Kidney epithelial cell (primary cell): Measurements from ENCODE around the gene DDX41. TPM values are rescaled to one million over a fixed set of nuclear protein-coding genes. Genes with fewer than 3 reads are reported as not detected.

Experiments used
- DNase-seq: peaks from one replicate; pipeline ENCODE4 v3.0.0-alpha.2; 2010; ENCODE audit warnings: low read depth
- H3K27me3 ChIP-seq: 2 replicates; pipeline ENCODE4 v1.6.0; 2011; ENCODE audit warnings: low read length; ENCODE audit not compliant: control insufficient read depth, insufficient read depth
- H3K36me3 ChIP-seq: 2 replicates; pipeline ENCODE4 v1.5.1; 2011; ENCODE audit warnings: low read length; ENCODE audit not compliant: control insufficient read depth, insufficient read depth
- H3K4me3 ChIP-seq: 2 replicates; pipeline ENCODE4 v1.5.1; 2011; ENCODE audit warnings: low read depth, mild to moderate bottlenecking, control low read depth, low read length
- total RNA-seq: library from RNA; depleted of rRNA; stranded (reverse); fragments of >200 nt; gene quantifications from 2 replicates; pipeline ENCODE4 v1.2.3, GENCODE V29; 2015
- TF ChIP-seq, protein P1 (sequence below): IDR thresholded peaks from 2 replicates; pipeline ENCODE4 v1.5.1; 2011; ENCODE audit warnings: mild to moderate bottlenecking, moderate library complexity, low read length, control low read depth, inconsistent platforms; ENCODE audit not compliant: insufficient read depth, poor library complexity, severe bottlenecking

The DDX41 gene
- total RNA-seq, 1 donor from 2014 or later = 151 TPM

DNA sequence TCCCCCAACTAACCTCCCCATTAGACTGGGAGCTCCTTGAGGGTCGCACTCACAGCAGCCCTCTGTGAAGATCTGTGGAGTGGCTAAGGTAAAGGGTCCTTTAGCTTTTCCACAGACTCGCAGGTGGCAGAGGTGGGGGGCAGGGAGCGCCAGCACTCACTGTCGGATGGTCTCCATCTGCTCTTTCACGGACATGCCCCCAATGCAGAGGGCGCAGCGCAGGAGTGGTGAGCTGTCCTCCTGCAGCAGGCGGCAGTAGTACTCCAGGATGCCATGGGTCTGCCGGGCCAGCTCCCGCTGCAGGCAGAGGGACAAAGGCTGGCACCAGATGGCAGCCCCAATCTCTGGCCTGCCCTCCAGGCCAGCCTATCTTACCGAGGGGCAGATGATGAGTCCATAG lies 2.2 kb downstream of the DDX41 start:
- H3K27me3 ChIP-seq = no peaks in the 10 kb centered on the region
- H3K36me3 ChIP-seq = peaks cover 4% of the 10 kb centered on the region
- DNase-seq = no peak
- no peak overlapping the region for H3K4me3 ChIP-seq
- TF ChIP-seq, protein P1, sequence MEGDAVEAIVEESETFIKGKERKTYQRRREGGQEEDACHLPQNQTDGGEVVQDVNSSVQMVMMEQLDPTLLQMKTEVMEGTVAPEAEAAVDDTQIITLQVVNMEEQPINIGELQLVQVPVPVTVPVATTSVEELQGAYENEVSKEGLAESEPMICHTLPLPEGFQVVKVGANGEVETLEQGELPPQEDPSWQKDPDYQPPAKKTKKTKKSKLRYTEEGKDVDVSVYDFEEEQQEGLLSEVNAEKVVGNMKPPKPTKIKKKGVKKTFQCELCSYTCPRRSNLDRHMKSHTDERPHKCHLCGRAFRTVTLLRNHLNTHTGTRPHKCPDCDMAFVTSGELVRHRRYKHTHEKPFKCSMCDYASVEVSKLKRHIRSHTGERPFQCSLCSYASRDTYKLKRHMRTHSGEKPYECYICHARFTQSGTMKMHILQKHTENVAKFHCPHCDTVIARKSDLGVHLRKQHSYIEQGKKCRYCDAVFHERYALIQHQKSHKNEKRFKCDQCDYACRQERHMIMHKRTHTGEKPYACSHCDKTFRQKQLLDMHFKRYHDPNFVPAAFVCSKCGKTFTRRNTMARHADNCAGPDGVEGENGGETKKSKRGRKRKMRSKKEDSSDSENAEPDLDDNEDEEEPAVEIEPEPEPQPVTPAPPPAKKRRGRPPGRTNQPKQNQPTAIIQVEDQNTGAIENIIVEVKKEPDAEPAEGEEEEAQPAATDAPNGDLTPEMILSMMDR = no peak

DNA sequence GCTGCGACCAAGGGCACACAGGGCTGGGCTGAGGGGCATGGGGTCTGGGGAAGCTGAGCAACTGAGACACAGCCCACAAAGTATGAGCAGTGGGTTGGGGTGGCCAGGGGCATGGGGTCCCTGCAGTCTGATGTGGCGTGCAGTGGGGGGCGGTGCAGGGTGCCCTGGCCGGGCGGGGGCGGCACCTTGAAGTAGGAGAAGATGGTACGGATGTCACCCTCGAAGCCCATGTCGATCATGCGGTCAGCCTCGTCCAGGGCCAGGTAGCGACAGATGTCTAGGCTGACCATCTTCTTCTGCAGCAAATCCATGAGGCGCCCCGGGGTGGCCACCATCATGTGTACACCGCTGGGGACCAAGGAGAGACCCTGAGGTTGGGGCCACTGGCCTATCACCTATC lies 3.3 kb downstream of the DDX41 start:
- DNase-seq = no peak
- no peaks in the 10 kb centered on the region for H3K27me3 ChIP-seq
- TF ChIP-seq, protein P1 = no peak
- H3K4me3 ChIP-seq = no peak overlapping the region
- H3K36me3 ChIP-seq = peaks cover 3% of the 10 kb centered on the region

DNA sequence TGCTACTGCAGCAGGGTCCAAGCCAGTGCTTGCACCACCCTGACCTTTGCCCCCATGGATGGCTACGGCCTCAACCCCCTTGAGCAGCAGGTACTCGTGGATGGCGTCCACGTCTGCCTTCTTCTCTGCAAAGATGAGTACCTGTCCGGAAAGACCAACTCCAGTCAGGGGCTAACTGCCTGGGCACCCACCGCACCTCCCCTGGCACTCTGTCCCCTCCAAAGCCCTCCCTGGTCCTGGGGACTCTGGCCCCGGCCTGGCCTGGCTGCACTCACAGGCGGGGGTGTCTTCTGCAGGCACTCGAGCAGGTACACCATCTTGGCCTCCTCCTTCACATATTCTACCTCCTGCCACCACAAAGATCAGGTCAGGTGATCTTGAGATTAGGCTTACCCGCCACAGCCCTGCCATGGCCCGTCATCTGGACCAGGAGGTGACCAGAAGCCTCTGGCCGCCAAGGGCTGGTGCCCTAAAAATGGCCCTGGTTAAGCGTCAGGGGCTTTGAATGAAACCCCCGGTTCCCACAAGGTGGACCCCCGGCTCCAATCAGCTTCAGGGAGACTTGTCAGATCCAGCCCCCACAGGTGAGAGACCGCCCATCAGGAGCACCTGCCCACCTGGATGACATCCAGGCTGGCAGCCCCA lies 3.9 kb downstream of the DDX41 start:
- TF ChIP-seq, protein P1 = no peak
- peaks cover 3% of the 10 kb centered on the region for H3K36me3 ChIP-seq
- H3K27me3 ChIP-seq = no peaks in the 10 kb centered on the region
- DNase-seq = no peak
- H3K4me3 ChIP-seq = no peak overlapping the region

DNA sequence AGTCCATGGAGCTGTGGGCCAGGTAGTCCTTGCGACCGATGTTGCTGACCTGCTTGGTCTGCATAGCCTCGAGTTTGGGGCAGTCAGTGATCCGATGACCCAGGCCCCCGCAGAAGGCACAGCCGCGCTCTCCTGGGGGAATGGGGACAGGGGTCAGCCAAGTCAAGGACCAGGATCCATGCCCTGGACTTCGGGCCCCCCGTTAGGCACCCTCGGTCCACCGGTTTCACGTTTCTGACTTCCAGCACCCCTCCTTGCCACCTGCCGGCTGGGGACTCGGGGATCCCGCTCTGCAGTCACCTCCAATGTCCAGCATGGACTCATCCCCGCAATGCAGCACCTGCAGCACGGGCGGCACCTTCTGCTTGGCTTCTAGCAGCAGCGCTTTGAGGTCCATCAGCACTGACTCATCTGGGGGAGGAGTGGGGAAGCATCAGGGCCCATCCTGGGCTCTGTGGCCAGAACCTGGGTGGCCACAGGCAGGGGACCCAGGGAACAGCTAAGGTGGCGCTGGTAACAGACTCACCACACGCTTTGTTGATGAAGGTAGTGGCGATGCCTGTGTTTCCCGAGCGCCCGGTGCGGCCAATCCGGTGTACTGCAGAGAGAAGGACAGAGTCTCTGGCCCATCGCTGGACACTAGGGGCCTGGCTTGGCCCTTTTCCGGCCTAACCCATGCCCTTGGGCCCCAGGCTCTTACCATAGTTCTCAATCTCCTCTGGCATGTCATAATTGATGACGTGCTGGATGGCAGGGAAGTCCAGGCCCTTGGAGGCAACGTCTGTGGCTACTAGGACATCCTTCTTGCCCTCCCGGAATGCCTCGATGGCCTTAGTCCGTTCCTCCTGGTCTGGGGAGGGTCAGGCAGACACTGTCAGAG lies 4.7 kb downstream of the DDX41 start:
- H3K27me3 ChIP-seq = no peaks in the 10 kb centered on the region
- TF ChIP-seq, protein P1 = no peak
- H3K36me3 ChIP-seq = peaks cover 3% of the 10 kb centered on the region
- no peak for DNase-seq
- no peak overlapping the region for H3K4me3 ChIP-seq

DNA sequence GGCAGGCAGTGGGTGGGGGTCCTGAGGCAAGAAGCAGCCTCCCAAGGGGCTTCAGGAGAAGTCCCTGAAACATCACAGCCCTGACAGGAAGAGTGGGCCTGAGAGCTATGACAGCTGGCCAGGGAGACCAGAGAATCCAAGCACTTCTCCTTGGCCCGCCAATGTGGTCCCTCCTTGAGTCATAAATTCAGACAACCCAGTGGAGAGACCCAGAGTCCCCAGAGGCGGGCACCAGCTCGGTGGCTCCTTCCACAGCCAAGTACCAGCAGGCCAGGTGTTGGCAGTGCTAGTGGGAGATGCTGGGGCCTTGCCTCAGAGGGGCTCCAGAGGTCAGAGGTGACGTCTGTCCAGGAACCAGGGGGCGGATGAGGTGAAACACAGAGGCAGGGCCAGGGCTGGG lies 5.6 kb downstream of the DDX41 start:
- no peak overlapping the region for H3K4me3 ChIP-seq
- peaks cover 3% of the 10 kb centered on the region for H3K36me3 ChIP-seq
- H3K27me3 ChIP-seq = no peaks in the 10 kb centered on the region
- TF ChIP-seq, protein P1 = no peak
- DNase-seq = no peak
